ENCODE results near the gene SAV1. TPM values are rescaled to one million over a fixed set of nuclear protein-coding genes. Genes with fewer than 3 reads are reported as not detected.
"Not testable (repeated sequence)": the region's sequence is repeated elsewhere in the genome, so short reads cannot be mapped to it uniquely, and the experiment has no call there.

The SAV1 gene
- total RNA-seq, 2 experiments from 2014 or later = 10.4 to 17.9 TPM

DNA sequence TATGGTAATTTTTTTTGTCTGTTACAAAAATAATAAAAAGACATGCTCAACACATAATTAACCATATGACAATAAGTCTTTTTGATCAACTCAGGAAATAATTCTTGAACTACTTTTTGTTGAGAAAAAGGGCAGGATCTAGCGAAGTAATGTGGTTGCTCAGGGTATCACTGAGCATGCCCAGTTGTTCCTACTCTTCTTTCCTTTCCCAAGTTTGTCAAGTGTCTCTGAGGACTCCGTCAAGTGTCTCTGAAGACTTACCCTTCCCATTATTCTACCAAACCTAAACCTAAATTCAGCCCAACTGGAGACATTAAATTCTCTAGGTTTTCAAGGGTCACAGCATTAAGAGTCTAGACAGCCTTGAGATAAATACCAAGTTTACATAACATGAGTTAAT is 3.5 kb downstream of the SAV1 start:
- DNase-seq (ENCODE audit: low spot score); H4K20me1 ChIP-seq (ENCODE audit: insufficient read depth, low read length); H3K4me2 ChIP-seq (ENCODE audit: low read length); CTCF ChIA-PET (ENCODE audit: unreplicated experiment); BruUV-seq (replicated peaks); H3K9me2 ChIP-seq (ENCODE audit: insufficient read depth, low read length); intact Hi-C loops (cut with micrococcal nuclease; ENCODE audit: unreplicated experiment); H2AFZ ChIP-seq (ENCODE audit: low read length); H3K4me3 ChIP-seq (ENCODE audit: low read depth, low read length, poor library complexity, severe bottlenecking); H3K9me3 ChIP-seq (ENCODE audit: low read length); POLR2A ChIA-PET; H3K27ac ChIP-seq (ENCODE audit: low read depth, low read length, poor library complexity, severe bottlenecking): not testable (repeated sequence)
- H3K4me1 ChIP-seq (ENCODE audit: insufficient read depth, low read length, poor library complexity, severe bottlenecking) = peaks cover 22% of the 10 kb centered on the region
- peaks cover 23% of the 10 kb centered on the region; the same call in 1 of the 2 replicates for H3K79me2 ChIP-seq (ENCODE audit: insufficient read depth, low read depth, low read length)
- H3K36me3 ChIP-seq (ENCODE audit: insufficient read depth, low read length) = peaks cover 32% of the 10 kb centered on the region

DNA sequence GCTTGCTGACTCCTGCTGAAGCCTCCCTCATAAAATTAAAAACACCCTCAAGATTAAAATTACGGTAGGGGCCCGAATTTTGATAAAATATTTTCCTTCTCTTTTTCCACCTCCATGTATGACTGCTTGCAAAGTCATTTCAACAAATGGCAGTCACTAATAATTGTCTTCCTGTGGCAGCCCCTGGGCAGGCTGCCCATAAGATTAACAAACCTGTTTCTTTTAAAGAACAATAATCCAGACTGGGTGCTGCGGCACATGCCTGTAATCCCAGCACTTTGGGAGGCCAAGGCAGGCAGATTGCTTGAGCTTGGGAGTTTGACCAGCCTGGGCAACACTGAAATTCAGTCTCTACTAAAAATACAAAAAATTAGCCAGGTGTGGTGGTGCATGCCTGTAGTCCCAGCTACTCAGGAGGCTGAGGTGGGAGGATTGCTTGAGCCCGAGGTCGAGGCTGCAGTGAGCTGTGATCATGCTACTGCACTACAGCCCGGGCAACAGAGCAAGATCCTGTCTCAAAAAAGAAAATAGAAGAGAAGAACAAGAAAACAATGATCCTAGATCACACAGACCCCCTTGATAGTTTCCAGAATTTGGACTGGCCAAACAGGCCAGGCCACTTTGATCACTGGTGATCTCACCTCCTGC is 8.7 kb downstream of the SAV1 start:
- ChIA-PET CTCF (ENCODE audit: unreplicated experiment) (no interaction called here), POLR2A (interaction anchor here (0.6 kb wide), 2 partner anchors 130 to 291 kb away, joined by 3 read pairs; no protein-coding TSS in a partner anchor)
- H3K4me1 ChIP-seq (ENCODE audit: insufficient read depth, low read length, poor library complexity, severe bottlenecking) = no peaks in the 10 kb centered on the region

DNA sequence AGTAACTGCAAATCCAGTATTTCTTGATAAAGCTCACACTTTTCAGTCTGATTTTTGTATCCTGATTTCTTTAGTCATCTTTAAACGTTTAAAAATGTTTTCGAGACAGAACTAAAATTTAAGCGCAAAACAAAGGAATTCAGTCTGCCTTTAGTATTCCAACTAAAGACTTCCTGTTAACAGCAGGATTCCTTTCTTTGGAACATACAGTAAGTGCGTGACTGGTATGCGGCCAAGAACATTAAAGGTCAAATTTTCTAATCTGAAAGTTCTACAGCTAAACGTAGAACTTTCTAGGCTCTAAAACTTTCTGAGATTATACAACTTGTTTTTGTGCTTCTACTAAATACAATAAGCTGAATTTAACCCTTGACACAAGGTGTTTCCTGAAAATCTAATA is 9.9 kb downstream of the SAV1 start:
- no peak for TF ChIP-seq EZH2phosphoT487 (IDR thresholded peaks at IDR 0.05; ENCODE audit: borderline replicate concordance, low read depth, low read length)
- TF ChIP-seq, protein P1, sequence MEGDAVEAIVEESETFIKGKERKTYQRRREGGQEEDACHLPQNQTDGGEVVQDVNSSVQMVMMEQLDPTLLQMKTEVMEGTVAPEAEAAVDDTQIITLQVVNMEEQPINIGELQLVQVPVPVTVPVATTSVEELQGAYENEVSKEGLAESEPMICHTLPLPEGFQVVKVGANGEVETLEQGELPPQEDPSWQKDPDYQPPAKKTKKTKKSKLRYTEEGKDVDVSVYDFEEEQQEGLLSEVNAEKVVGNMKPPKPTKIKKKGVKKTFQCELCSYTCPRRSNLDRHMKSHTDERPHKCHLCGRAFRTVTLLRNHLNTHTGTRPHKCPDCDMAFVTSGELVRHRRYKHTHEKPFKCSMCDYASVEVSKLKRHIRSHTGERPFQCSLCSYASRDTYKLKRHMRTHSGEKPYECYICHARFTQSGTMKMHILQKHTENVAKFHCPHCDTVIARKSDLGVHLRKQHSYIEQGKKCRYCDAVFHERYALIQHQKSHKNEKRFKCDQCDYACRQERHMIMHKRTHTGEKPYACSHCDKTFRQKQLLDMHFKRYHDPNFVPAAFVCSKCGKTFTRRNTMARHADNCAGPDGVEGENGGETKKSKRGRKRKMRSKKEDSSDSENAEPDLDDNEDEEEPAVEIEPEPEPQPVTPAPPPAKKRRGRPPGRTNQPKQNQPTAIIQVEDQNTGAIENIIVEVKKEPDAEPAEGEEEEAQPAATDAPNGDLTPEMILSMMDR (conservative IDR thresholded peaks at IDR 0.05; ENCODE audit: low read length) = no peak
- no peak for DNase-seq (ENCODE audit: low spot score)
- POLR2A ChIA-PET = interaction anchor here (0.7 to 2.3 kb wide), 4 partner anchors 8 to 752 kb away, joined by 3 to 10 read pairs (median 4); no protein-coding TSS in a partner anchor

More for the DNA sequence above, 8.7 kb downstream of the SAV1 start:
- intact Hi-C loops (cut with micrococcal nuclease; ENCODE audit: unreplicated experiment) = no loop called here
- Histone ChIP-seq H4K20me1 (ENCODE audit: insufficient read depth, low read length) (no peaks in the 10 kb centered on the region), H3K9me2 (ENCODE audit: insufficient read depth, low read length) (no peaks in the 10 kb centered on the region), H3K4me3 (ENCODE audit: low read depth, low read length, poor library complexity, severe bottlenecking) (no peak overlapping the region), H3K4me2 (ENCODE audit: low read length) (no peak overlapping the region), H3K27ac (ENCODE audit: low read depth, low read length, poor library complexity, severe bottlenecking) (no peak overlapping the region), H3K79me2 (ENCODE audit: insufficient read depth, low read depth, low read length) (no peaks in the 10 kb centered on the region), H3K9me3 (ENCODE audit: low read length) (no peaks in the 10 kb centered on the region; the same call in 1 of the 2 replicates), H2AFZ (ENCODE audit: low read length) (no peak overlapping the region), H3K36me3 (ENCODE audit: insufficient read depth, low read length) (peaks cover 24% of the 10 kb centered on the region)
- no peak for DNase-seq (ENCODE audit: low spot score)
- BruUV-seq (replicated peaks) = no TSS peak
- no peak for TF ChIP-seq EZH2phosphoT487 (IDR thresholded peaks at IDR 0.05; ENCODE audit: borderline replicate concordance, low read depth, low read length)
- TF ChIP-seq, protein P1 (conservative IDR thresholded peaks at IDR 0.05; ENCODE audit: low read length) = no peak

More for the DNA sequence above, 9.9 kb downstream of the SAV1 start:
- no peaks in the 10 kb centered on the region for H3K4me1 ChIP-seq (ENCODE audit: insufficient read depth, low read length, poor library complexity, severe bottlenecking)
- no peak overlapping the region for H3K4me2 ChIP-seq (ENCODE audit: low read length)
- H2AFZ ChIP-seq (ENCODE audit: low read length) = no peak overlapping the region
- CTCF ChIA-PET (ENCODE audit: unreplicated experiment) = no interaction called here
- BruUV-seq (replicated peaks) = no TSS peak
- H3K36me3 ChIP-seq (ENCODE audit: insufficient read depth, low read length) = peaks cover 22% of the 10 kb centered on the region
- no peaks in the 10 kb centered on the region for H4K20me1 ChIP-seq (ENCODE audit: insufficient read depth, low read length)
- intact Hi-C loops (cut with micrococcal nuclease; ENCODE audit: unreplicated experiment) = no loop called here
- H3K27ac ChIP-seq (ENCODE audit: low read depth, low read length, poor library complexity, severe bottlenecking) = no peak overlapping the region
- no peaks in the 10 kb centered on the region; the same call in 1 of the 2 replicates for H3K9me3 ChIP-seq (ENCODE audit: low read length)
- H3K9me2 ChIP-seq (ENCODE audit: insufficient read depth, low read length) = no peaks in the 10 kb centered on the region
- H3K79me2 ChIP-seq (ENCODE audit: insufficient read depth, low read depth, low read length) = no peaks in the 10 kb centered on the region
- no peak overlapping the region for H3K4me3 ChIP-seq (ENCODE audit: low read depth, low read length, poor library complexity, severe bottlenecking)

Measured in OCI-LY7 (cell line).